ENCODE results near the gene NSUN4. TPM values are rescaled to one million over a fixed set of nuclear protein-coding genes. Genes with fewer than 3 reads are reported as not detected.

NSUN4 gene
- total and polyA plus RNA-seq, 9 of the 15 experiments (the other 6 are each of a cell fraction or from before 2014, with no cell fraction given), result 33.4 to 60.2 (median 46.3) TPM

GRCh38 chr1:46342084-46342656, 1.6 kb downstream of the NSUN4 start:
- no TSS peak for BruUV-seq (replicated peaks)
- peaks cover 50% of the 10 kb centered on the region for H3K79me2 ChIP-seq (ENCODE audit: control insufficient read depth, insufficient read depth, low read length)
- H3K9ac ChIP-seq (ENCODE audit: insufficient read depth in 1 of 2, low read depth in 2 of 2, low read length in 2 of 2), result peak overlapping the region; percentile 94 to 95
- H3K4me2 ChIP-seq (ENCODE audit: insufficient read depth, low read length), result peak overlapping the region; percentile 95
- no peaks in the 10 kb centered on the region for H3K27me3 ChIP-seq (ENCODE audit: control insufficient read depth in 2 of 2, insufficient read depth in 2 of 2, low read length in 2 of 2)
- intact Hi-C loops (cut with micrococcal nuclease) (loop anchor here (10.0 kb wide), 1 partner anchor 57 kb away; no protein-coding TSS in a partner anchor), in situ Hi-C loops (cut with MboI) (no loop called here)
- H3K9me3 ChIP-seq (replicated peaks; ENCODE audit: control insufficient read depth, insufficient read depth, low read depth, low read length), result no peaks in the 10 kb centered on the region
- WGBS (ENCODE audit: insufficient coverage, low coverage, missing lambda C conversion rate), result 80% methylated on average over 5 of the region's 6 CpGs
- peak overlapping the region; percentile 96; the same call in 1 of the 3 replicates for H3K27ac ChIP-seq (ENCODE audit: extremely low read depth, low read depth, low read length)
- H2AFZ ChIP-seq (ENCODE audit: low read depth, low read length), result no peak overlapping the region
- H3K4me3 ChIP-seq, result peak overlapping the region; percentile 56
- peaks cover 5% of the 10 kb centered on the region; the same call in 1 of the 2 replicates for H4K20me1 ChIP-seq (replicated peaks; ENCODE audit: control insufficient read depth, insufficient read depth, low read length)
- peaks cover 22 to 31% of the 10 kb centered on the region in 2 experiments for H3K4me1 ChIP-seq (replicated peaks in 1 of 2; ENCODE audit: control insufficient read depth in 2 of 2, insufficient read depth in 2 of 2, low read length in 2 of 2)
- FAIRE-seq (no peak), ATAC-seq (0 out of 3 replicates have a peak, but pooled peaks have one; percentile 2), DNase-seq (ENCODE audit: extremely low read depth in 1 of 4, low spot score in 3 of 4) (peak; percentile 35 to 49 (median 42))
- TF ChIP-seq RERE (CRISPR knock-in tag; IDR thresholded peaks at IDR 0.05; ENCODE audit: borderline replicate concordance), result no peak
- TF ChIP-seq CTCF (IDR thresholded peaks at IDR 0.05 in 2 of 3, conservative IDR thresholded peaks at IDR 0.05 in 1 of 3; ENCODE audit: insufficient read depth in 2 of 3, low read depth in 1 of 3, low read length in 3 of 3), result peak; percentile 32 to 53 (median 47)
- 0 out of 2 replicates have a peak, but pooled peaks have one; percentile 17 for TF ChIP-seq CBFB (CRISPR knock-in tag; IDR thresholded peaks at IDR 0.05)
- TF ChIP-seq KAT7 (CRISPR knock-in tag; IDR thresholded peaks at IDR 0.05; ENCODE audit: borderline replicate concordance), result peak; percentile 12; the same call in 1 of the 2 replicates
- TF ChIP-seq ZNF740 (CRISPR knock-in tag; IDR thresholded peaks at IDR 0.05), result 0 out of 2 replicates have a peak, but pooled peaks have one; percentile 21
- no peak for TF ChIP-seq ZNF740 (tag; IDR thresholded peaks at IDR 0.05)
- TF ChIP-seq PCBP2 (IDR thresholded peaks at IDR 0.05; ENCODE audit: low read depth, low read length, poor library complexity, severe bottlenecking), result no peak
- H3K36me3 ChIP-seq (ENCODE audit: control insufficient read depth, insufficient read depth, low read length), result peaks cover 56% of the 10 kb centered on the region
- ChIA-PET CTCF (ENCODE audit: low intra/inter-chr PET ratio) (no interaction called here), POLR2A (interaction anchor here (0.6 to 4.0 kb wide), 6 partner anchors 13 to 242 kb away, joined by 3 to 18 read pairs (median 3); partner anchors contain the start of genes LRRC41 and UQCRH)
- H3K9me1 ChIP-seq (ENCODE audit: control insufficient read depth, insufficient read depth, low read length), result peaks cover 11% of the 10 kb centered on the region
